GM19023 (cell line): ENCODE data around the gene SNRNP70.
A peak's percentile ranks its signal among the peaks of the same experiment; 100 is the strongest.
"Not testable (repeated sequence)": the region's sequence is repeated elsewhere in the genome, so short reads cannot be mapped to it uniquely, and the experiment has no call there.

Source experiments
- ATAC-seq: cut with Tn5 transposase; IDR thresholded peaks from one replicate; pipeline ENCODE4 v1.9.1; 2021; ENCODE audit warnings: mild to moderate bottlenecking, moderate library complexity; ENCODE audit not compliant: unreplicated experiment

SNRNP70 gene

GRCh38 chr19:49085020-49085867, at the start of gene SNRNP70:
Gene SNRNP70, plus strand, starts transcription at chr19:49085451. Its CDS starts 964 bp downstream, at chr19:49086415.
- peak; percentile 87 for ATAC-seq

GRCh38 chr19:49036815-49037214, 48.4 kb upstream of the SNRNP70 start, which contains the start of gene CGB1:
Gene CGB1, minus strand, starts transcription at chr19:49036895. Its CDS starts 184 bp downstream, at chr19:49036711.
- ATAC-seq = not testable (repeated sequence)

GRCh38 chr19:49038111-49038510, 47.1 kb upstream of the SNRNP70 start:
- not testable (repeated sequence) for ATAC-seq

GRCh38 chr19:49038557-49039276, 46.5 kb upstream of the SNRNP70 start:
- not testable (repeated sequence) for ATAC-seq

- ATAC-seq = not testable (repeated sequence)
Observed at GRCh38 chr19:49039736-49040135, 45.5 kb upstream of the SNRNP70 start.

GRCh38 chr19:49042177-49042576, 43.1 kb upstream of the SNRNP70 start:
- ATAC-seq = no peak

GRCh38 chr19:49042666-49043065, 42.6 kb upstream of the SNRNP70 start:
- ATAC-seq = not testable (repeated sequence)

GRCh38 chr19:49043548-49043947, 41.7 kb upstream of the SNRNP70 start, which contains the start of gene CGB5:
Gene CGB5, plus strand, starts transcription at chr19:49043848. Its CDS starts 362 bp downstream, at chr19:49044210.
- not testable (repeated sequence) for ATAC-seq

- not testable (repeated sequence) for ATAC-seq
Observed at GRCh38 chr19:49049011-49049410, 36.2 kb upstream of the SNRNP70 start, which contains the start of gene CGB8. Gene CGB8, minus strand, starts transcription at chr19:49049111. Its CDS starts 372 bp downstream, at chr19:49048739.

- not testable (repeated sequence) for ATAC-seq
Observed at GRCh38 chr19:49049834-49050233, 35.4 kb upstream of the SNRNP70 start.

GRCh38 chr19:49050376-49051033, 34.7 kb upstream of the SNRNP70 start:
- ATAC-seq = not testable (repeated sequence)

- ATAC-seq = no peak
Observed at GRCh38 chr19:49056101-49056901, 28.9 kb upstream of the SNRNP70 start.

GRCh38 chr19:49056902-49057596, 28.2 kb upstream of the SNRNP70 start:
- ATAC-seq = not testable (repeated sequence)

GRCh38 chr19:49057636-49058234, 27.5 kb upstream of the SNRNP70 start, which contains the start of gene CGB7:
Gene CGB7, minus strand, starts transcription at chr19:49057749. Its CDS starts 2,374 bp downstream, at chr19:49055375.
- no peak for ATAC-seq

GRCh38 chr19:49058562-49058961, 26.7 kb upstream of the SNRNP70 start:
- ATAC-seq = no peak

GRCh38 chr19:49059053-49059452, 26.2 kb upstream of the SNRNP70 start:
- ATAC-seq = no peak

- no peak for ATAC-seq
Observed at GRCh38 chr19:49061000-49061399, 24.3 kb upstream of the SNRNP70 start.

- ATAC-seq = no peak
Observed at GRCh38 chr19:49061445-49061844, 23.8 kb upstream of the SNRNP70 start.

- no peak for ATAC-seq
Observed at GRCh38 chr19:49064029-49064629, 21.1 kb upstream of the SNRNP70 start.
